H9 (cell line): Measurements from ENCODE around the gene KLHDC7B. TPM values are rescaled to one million over a fixed set of nuclear protein-coding genes. Genes with fewer than 3 reads are reported as not detected.

ENCODE experiments used
- DNase-seq: peaks from one replicate; pipeline ENCODE4 v3.0.0-alpha.2; 2017
- H2AFZ ChIP-seq: one replicate; pipeline ENCODE4 v1.6.1; 2013; ENCODE audit warnings: mild to moderate bottlenecking, low read length, control low read depth, moderate library complexity
- H2AK5ac ChIP-seq: 2 replicates; pipeline ENCODE4 v1.6.1; 2013; ENCODE audit warnings: low read length, control low read depth, mixed read lengths; ENCODE audit not compliant: insufficient read length
- H2BK120ac ChIP-seq: one replicate; pipeline ENCODE4 v1.6.1; 2013; ENCODE audit warnings: low read depth, mild to moderate bottlenecking, low read length, control low read depth, inconsistent platforms; ENCODE audit not compliant: poor library complexity, severe bottlenecking
- H2BK12ac ChIP-seq: 2 replicates; pipeline ENCODE4 v1.6.1; 2013; ENCODE audit warnings: low read length, control low read depth, mixed read lengths, low read depth; ENCODE audit not compliant: insufficient read length
- H2BK15ac ChIP-seq: 2 replicates; pipeline ENCODE4 v1.6.1; 2013; ENCODE audit warnings: low read depth, low read length, control low read depth
- H2BK20ac ChIP-seq: one replicate; pipeline ENCODE4 v1.6.1; 2013; ENCODE audit warnings: low read depth, mild to moderate bottlenecking, low read length, control low read depth, inconsistent platforms; ENCODE audit not compliant: poor library complexity, severe bottlenecking
- H2BK5ac ChIP-seq: 2 replicates; pipeline ENCODE4 v1.6.1; 2013; ENCODE audit warnings: low read length, control low read depth, mixed read lengths; ENCODE audit not compliant: insufficient read length
- H3K14ac ChIP-seq: 2 replicates; pipeline ENCODE4 v1.6.1; 2013; ENCODE audit warnings: low read length, control low read depth; ENCODE audit not compliant: insufficient read depth
- H3K18ac ChIP-seq: 2 replicates; pipeline ENCODE4 v1.6.1; 2013; ENCODE audit warnings: low read depth, mild to moderate bottlenecking, mixed read lengths, low read length, control low read depth; ENCODE audit not compliant: insufficient read length
- H3K23ac ChIP-seq: 2 replicates; pipeline ENCODE4 v1.6.1; 2013; ENCODE audit warnings: low read length, control low read depth, mixed read lengths, low read depth; ENCODE audit not compliant: insufficient read length
- H3K23me2 ChIP-seq: 2 replicates; pipeline ENCODE4 v1.6.1; 2013; ENCODE audit warnings: low read depth, mild to moderate bottlenecking, mixed read lengths, low read length, control low read depth; ENCODE audit not compliant: insufficient read length, poor library complexity, severe bottlenecking
- H3K27ac ChIP-seq: 2 replicates; pipeline ENCODE4 v1.5.1; 2013; ENCODE audit warnings: low read length, control low read depth, mixed read lengths, low read depth; ENCODE audit not compliant: insufficient read length
- H3K27me3 ChIP-seq: 2 replicates; pipeline ENCODE4 v1.6.1; 2013; ENCODE audit warnings: low read length, control low read depth, inconsistent platforms; ENCODE audit not compliant: insufficient read depth
- H3K4ac ChIP-seq: 2 replicates; pipeline ENCODE4 v1.6.1; 2013; ENCODE audit warnings: low read depth, mild to moderate bottlenecking, control low read depth, inconsistent platforms, low read length, moderate library complexity
- H3K4me1 ChIP-seq: 2 replicates; pipeline ENCODE4 v1.6.1; 2013; ENCODE audit warnings: low read length, control low read depth, inconsistent platforms; ENCODE audit not compliant: insufficient read depth
- H3K4me2 ChIP-seq: 2 replicates; pipeline ENCODE4 v1.6.1; 2013; ENCODE audit warnings: low read length, control low read depth, mixed read lengths; ENCODE audit not compliant: insufficient read length, insufficient read depth
- H3K56ac ChIP-seq: 2 replicates; pipeline ENCODE4 v1.6.1; 2013; ENCODE audit warnings: low read depth, mild to moderate bottlenecking, mixed read lengths, low read length, control low read depth; ENCODE audit not compliant: insufficient read length
- H3K79me1 ChIP-seq: 2 replicates; pipeline ENCODE4 v1.6.1; 2013; ENCODE audit warnings: low read depth, mild to moderate bottlenecking, moderate library complexity, low read length, control low read depth, inconsistent platforms; ENCODE audit not compliant: insufficient read depth, poor library complexity, severe bottlenecking
- H3K79me2 ChIP-seq: 2 replicates; pipeline ENCODE4 v1.6.1; 2013; ENCODE audit warnings: low read length, control low read depth, inconsistent platforms; ENCODE audit not compliant: insufficient read depth
- H3K9ac ChIP-seq: 2 replicates; pipeline ENCODE4 v1.6.1; 2013; ENCODE audit warnings: low read length, control low read depth, mixed read lengths; ENCODE audit not compliant: insufficient read length; ENCODE audit errors: extremely low read depth
- H3K9me3 ChIP-seq: one replicate; pipeline ENCODE4 v1.6.1; 2013; ENCODE audit warnings: low read depth, low read length, inconsistent platforms; ENCODE audit not compliant: control insufficient read depth
- H3T11ph ChIP-seq: one replicate; pipeline ENCODE4 v1.6.1; 2013; ENCODE audit warnings: mild to moderate bottlenecking, low read length, control low read depth, inconsistent platforms
- H4K20me1 ChIP-seq: one replicate; pipeline ENCODE4 v1.6.1; 2013; ENCODE audit not compliant: control insufficient read depth, insufficient read length, insufficient read depth
- H4K5ac ChIP-seq: 2 replicates; pipeline ENCODE4 v1.6.1; 2013; ENCODE audit warnings: low read depth, mild to moderate bottlenecking, mixed read lengths, low read length, control low read depth; ENCODE audit not compliant: insufficient read length
- H4K8ac ChIP-seq: replicated peaks from 2 replicates; pipeline ENCODE4 v1.6.1; 2013; ENCODE audit warnings: low read length, control low read depth, mixed read lengths, low read depth; ENCODE audit not compliant: insufficient read length
- H4K91ac ChIP-seq: 2 replicates; pipeline ENCODE4 v1.6.1; 2013; ENCODE audit warnings: low read depth, mild to moderate bottlenecking, moderate library complexity, mixed read lengths, low read length, control low read depth; ENCODE audit not compliant: insufficient read length
- H3K27ac Mint-ChIP-seq, 3 experiments: 2 replicates in 2 of 3; 3 replicates in 1 of 3; pipeline ENCODE4 v1.8.0; 2020 to 2021; ENCODE audit warnings: mixed read lengths in 3 of 3, mild to moderate bottlenecking in 1 of 3, moderate library complexity in 1 of 3
- H3K27me3 Mint-ChIP-seq: 2 replicates; pipeline ENCODE4 v1.8.0; 2021; ENCODE audit warnings: low read depth, mild to moderate bottlenecking, moderate library complexity, mixed read lengths
- H3K36me3 Mint-ChIP-seq, 3 experiments: 2 replicates in 2 of 3; 3 replicates in 1 of 3; pipeline ENCODE4 v1.8.0; 2020 to 2021; ENCODE audit warnings: low read depth in 3 of 3, mixed read lengths in 3 of 3; ENCODE audit not compliant: insufficient read depth in 1 of 3
- H3K4me1 Mint-ChIP-seq, 2 experiments: 2 replicates each; pipeline ENCODE4 v1.8.0; 2020; ENCODE audit warnings: mixed read lengths in 2 of 2
- H3K4me3 Mint-ChIP-seq, 2 experiments: 2 replicates in 1 of 2; 3 replicates in 1 of 2; pipeline ENCODE4 v1.8.0; 2020 to 2021; ENCODE audit warnings: mild to moderate bottlenecking in 2 of 2, mixed read lengths in 2 of 2, moderate library complexity in 1 of 2
- H3K9me3 Mint-ChIP-seq, 2 experiments: 2 replicates in 1 of 2; 3 replicates in 1 of 2; pipeline ENCODE4 v1.8.0; 2020; ENCODE audit warnings: mild to moderate bottlenecking in 2 of 2, mixed read lengths in 2 of 2, moderate library complexity in 1 of 2
- CTCF ChIP-seq: fragments of 200-600 bp; sonication (generic); conservative IDR thresholded peaks from 3 replicates; pipeline ENCODE4 v1.8.0; 2021; ENCODE audit warnings: antibody characterized with exemption, mild to moderate bottlenecking
- WGBS: extraction: QIAGEN DNeasy Blood & Tissue Kit; methylation state at CpG from one replicate; pipeline ENCODE4 v1.1.7; 2013; ENCODE audit warnings: missing lambda C conversion rate, low lambda C conversion rate, mixed read lengths; ENCODE audit not compliant: insufficient read length; ENCODE audit errors: extremely low coverage; 5-methylcytosine and 5-hydroxymethylcytosine counted together
- total RNA-seq: library from RNA; stranded (reverse); gene quantifications from 2 replicates; pipeline ENCODE4 v1.2.1, GENCODE V29; 2021

The KLHDC7B gene
- total RNA-seq, 1 experiment from 2014 or later = not detected

- Histone ChIP-seq H3K27ac (no peak within 1 kb of the TSS), H3K56ac (no peak within 1 kb of the TSS), H2BK15ac (no peak within 1 kb of the TSS), H3T11ph (no peak within 1 kb of the TSS), H2BK120ac (no peak within 1 kb of the TSS), H2AK5ac (no peak within 1 kb of the TSS), H3K4me2 (peak within 1 kb of the TSS; percentile 97), H3K23me2 (peaks cover 12% of the 10 kb centered on the region), H4K5ac (no peak within 1 kb of the TSS), H3K23ac (no peak within 1 kb of the TSS), H4K91ac (no peak within 1 kb of the TSS), H4K8ac (peak within 1 kb of the TSS; percentile 98), H3K27me3 (no peaks in the 10 kb centered on the region), H3K79me2 (peaks cover 11% of the 10 kb centered on the region; the same call in 1 of the 2 replicates), H3K9ac (peak within 1 kb of the TSS; percentile 99), H3K79me1 (peaks cover 11% of the 10 kb centered on the region), H2AFZ (no peak within 1 kb of the TSS), H4K20me1 (no peaks in the 10 kb centered on the region), H3K18ac (peak within 1 kb of the TSS; percentile 99), H2BK5ac (peak within 1 kb of the TSS; percentile 85), H2BK20ac (no peak within 1 kb of the TSS), H3K9me3 (no peaks in the 10 kb centered on the region), H3K4ac (no peak within 1 kb of the TSS), H3K14ac (peak within 1 kb of the TSS; percentile 99), H2BK12ac (no peak within 1 kb of the TSS), H3K4me1 (no peaks in the 10 kb centered on the region)
- Mint-ChIP-seq H3K36me3 (peaks cover 0 to 6% (median 0%) of the 10 kb centered on the region in 3 experiments; a peak in 1 of 7 replicates), H3K4me1 (peaks cover 10 to 14% of the 10 kb centered on the region in 2 experiments), H3K4me3 (peak within 1 kb of the TSS; percentile 92 to 96), H3K27me3 (no peaks in the 10 kb centered on the region), H3K27ac (peak within 1 kb of the TSS; percentile 98; a peak in 6 of 7 replicates), H3K9me3 (no peaks in the 10 kb centered on the region)
- peak; percentile 98 for DNase-seq
- no CpG with 5 or more reads among the region's 76 CpGs for WGBS
- no peak for TF ChIP-seq CTCF
These were observed 37.5 kb upstream of the KLHDC7B start, which contains the start of gene NCAPH2 for GRCh38 chr22:50507991-50508884. Gene NCAPH2, plus strand, starts transcription at chr22:50508224. Its CDS starts 114 bp downstream, at chr22:50508338.
